Ovary (tissue), 3 donors: ENCODE results near the gene ALDH3A1.

Experiments used
- CTCF ChIP-seq, 3 donors: fragments of 450-650 bp in 2 of 3; fragments of 200-600 bp in 1 of 3; IDR thresholded peaks; one replicate each; pipeline versions ENCODE4 v1.5.1 to v1.8.0; 2016 to 2022; ENCODE audit warnings: antibody characterized with exemption in 3 of 3, mild to moderate bottlenecking in 1 of 3
- EP300 ChIP-seq: sonication (generic); formaldehyde crosslinking; IDR thresholded peaks from one replicate; pipeline ENCODE4 v1.6.1; 2017; ENCODE audit warnings: antibody characterized with exemption
- POLR2A ChIP-seq: fragments of 450-650 bp; IDR thresholded peaks from one replicate; pipeline ENCODE4 v1.6.1; 2017; ENCODE audit warnings: antibody characterized with exemption, mild to moderate bottlenecking, moderate library complexity
- donor health status: DM: no; HTN: no; CAD: no.

GRCh38 chr17:19771971-19772630 lies 24.0 kb upstream of the ALDH3A1 start:
- no peak for TF ChIP-seq CTCF (IDR thresholded peaks at IDR 0.05)
- no peak for TF ChIP-seq EP300
- TF ChIP-seq POLR2A = no peak
